Stimulated activated CD4-positive, alpha-beta T cell treated with anti-CD3 and anti-CD28 coated beads, Interleukin-15, amount 100 ng/mL, for 48 hours (primary cell): ENCODE data around the gene HIBADH.

Experiments
- DNase-seq, 2 donors: peaks; one replicate each; pipeline ENCODE4 v3.0.0-alpha.2; 2020; ENCODE audit warnings: low read depth in 2 of 2

The HIBADH gene

DNA sequence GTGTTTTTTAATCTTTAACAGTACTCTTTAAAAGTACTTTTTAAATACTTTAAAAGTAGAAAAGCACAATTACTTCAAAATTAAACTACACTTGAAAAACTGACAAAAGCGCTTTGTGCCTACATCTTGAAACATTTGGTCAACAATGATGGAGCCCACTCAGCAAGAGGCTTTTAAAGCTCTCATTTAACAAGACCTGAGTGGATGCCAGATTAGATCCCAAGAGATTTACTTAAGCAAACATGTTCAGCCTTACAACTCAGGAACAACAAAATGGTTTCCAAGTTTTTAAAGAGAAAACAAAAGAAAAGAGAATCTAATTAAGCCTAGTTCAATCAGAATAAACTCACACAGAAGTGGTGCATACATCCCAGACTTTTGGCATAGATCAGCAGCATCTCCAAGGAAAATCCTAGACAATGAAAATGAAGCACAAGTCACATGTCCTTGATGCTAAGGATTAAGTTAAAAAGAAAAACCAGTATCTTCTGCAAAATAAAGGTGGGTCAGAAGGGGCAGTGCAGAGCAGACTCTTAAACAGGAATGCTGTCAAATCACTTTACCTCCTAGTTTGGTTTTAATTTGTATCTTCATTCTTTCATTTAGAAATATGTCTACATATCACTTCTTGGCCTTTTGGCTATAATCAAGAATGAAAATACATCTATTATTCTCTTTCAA, 26.2 kb downstream of the HIBADH start:
- no peak for DNase-seq

DNA sequence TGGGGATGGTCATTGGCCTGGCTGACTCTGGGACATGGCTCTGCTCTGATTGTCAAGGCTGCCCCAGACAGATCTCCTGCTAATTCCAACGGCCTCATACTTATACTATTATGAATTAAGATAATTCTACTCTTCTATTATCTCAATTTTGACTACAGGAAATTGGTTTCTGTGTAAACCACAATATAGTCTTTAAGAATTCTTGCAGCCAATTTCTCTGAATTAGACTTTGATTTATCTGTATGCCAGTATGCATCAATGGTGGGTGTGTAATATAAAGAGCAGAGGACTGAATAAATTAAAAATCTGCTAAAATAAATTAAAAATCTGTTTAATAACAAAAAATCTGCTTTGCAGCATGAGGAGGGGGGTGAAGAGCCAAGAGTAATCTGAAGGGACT, 27.0 kb downstream of the HIBADH start:
- DNase-seq = no peak

DNA sequence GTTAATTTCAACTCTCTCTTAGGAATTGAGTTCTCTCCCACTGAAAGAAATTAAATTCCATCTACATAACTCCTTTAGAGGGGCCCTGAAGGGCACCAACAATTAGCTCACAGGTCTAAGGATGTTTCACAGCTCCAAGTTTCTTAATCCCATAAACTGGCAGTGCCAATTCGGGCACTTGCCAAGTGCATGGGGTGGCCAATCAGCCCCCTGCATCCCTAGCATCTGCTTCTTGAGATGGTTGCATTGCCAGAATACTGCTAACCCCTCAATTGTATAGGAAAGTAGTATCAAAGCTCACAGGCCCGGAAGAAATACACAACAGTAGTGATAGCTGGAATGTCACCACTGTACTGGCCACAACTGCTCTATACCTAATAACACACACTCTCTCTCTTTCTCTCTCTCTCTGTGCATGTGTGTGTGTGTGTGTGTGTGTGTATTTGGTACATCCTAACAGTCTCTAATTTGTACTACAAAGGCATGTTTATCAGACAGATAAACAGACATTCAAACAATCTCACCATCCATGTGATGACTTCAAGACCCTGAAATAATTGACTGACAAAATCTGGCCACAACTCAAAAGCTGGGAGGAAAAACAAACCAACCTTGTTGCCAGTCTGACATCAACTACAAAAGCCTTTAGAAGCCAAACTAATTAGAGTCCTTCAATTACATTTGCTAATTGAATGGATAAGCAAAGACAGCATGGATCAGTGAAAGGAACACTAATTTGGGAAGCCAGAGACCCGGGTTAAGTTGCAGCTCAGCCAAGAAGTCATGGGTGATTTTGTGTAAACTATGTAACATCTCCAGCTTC, 27.8 kb downstream of the HIBADH start:
- DNase-seq = no peak

DNA sequence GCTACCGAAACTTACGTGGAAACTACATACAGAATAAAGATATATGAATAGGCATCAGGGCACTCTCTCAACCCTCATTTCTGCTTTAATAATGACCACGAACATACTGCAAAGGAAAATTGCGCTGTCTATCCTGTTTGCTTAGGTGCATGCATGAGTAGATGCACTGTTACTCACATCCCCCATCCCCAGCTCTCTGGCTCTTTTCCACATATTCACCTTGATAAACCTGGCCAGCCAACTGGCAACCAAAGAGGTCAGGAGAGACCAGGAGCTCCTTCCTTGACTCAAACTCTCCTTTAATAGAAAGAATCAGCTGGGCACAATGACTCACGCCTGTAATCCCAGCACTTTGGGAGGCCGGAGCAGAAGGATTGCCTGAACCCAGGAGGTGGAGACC, 29.6 kb downstream of the HIBADH start:
- no peak for DNase-seq

DNA sequence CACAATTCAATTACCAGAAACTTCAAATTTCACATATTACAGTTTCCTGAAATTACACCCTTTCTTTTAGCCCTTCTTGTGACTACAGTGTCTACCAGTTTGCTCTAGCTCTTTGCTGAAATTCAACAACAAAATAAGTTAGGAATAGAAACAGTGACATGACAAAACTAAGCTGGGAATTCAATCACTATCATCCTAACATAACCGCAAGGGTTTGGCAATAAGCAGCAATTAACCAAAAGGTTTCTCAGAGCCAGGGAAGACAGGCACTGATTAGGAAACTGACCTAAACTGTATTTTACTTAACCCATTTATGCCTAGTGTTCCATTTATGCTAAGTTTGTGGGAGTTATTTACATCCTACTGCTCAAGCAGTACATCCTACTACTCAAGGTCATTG, 31.3 kb downstream of the HIBADH start:
- no peak for DNase-seq

DNA sequence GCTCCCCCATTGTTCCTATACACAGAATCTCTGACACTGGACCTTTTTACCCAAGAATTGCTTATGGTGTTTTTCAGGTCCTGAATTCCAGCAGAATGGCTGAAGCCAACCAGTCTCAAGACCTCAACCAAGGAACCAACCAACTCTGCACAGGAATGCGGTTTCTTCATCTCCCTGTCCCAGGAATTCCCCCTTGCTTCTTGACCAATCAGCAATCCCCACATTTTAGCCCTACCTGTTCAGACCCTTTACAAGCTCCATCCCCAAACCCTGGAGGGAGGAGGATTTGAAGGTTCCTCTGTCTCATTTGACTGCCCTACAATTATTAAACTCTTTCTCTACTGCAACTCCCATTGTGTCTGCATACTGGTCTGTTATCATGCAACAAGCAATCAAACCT, 35.5 kb downstream of the HIBADH start:
- DNase-seq = no peak

DNA sequence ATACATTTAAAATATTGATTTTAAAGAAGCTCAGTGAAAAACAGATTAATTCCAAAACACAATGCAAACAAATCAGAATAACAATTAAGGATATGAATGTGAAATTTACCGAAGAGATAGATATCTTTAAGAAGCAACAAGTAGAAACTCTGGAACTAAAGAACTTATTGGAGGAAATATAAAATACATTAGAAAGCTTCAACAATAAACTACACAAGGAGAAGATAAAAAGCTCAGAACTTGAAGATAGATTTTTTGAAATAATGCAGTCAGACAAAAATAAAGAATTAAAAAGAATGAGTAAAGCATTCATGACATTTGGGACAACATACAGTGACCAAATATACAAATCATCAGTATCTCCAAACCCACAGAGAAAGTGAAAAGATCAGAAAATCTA, 43.2 kb downstream of the HIBADH start:
- no peak for DNase-seq

DNA sequence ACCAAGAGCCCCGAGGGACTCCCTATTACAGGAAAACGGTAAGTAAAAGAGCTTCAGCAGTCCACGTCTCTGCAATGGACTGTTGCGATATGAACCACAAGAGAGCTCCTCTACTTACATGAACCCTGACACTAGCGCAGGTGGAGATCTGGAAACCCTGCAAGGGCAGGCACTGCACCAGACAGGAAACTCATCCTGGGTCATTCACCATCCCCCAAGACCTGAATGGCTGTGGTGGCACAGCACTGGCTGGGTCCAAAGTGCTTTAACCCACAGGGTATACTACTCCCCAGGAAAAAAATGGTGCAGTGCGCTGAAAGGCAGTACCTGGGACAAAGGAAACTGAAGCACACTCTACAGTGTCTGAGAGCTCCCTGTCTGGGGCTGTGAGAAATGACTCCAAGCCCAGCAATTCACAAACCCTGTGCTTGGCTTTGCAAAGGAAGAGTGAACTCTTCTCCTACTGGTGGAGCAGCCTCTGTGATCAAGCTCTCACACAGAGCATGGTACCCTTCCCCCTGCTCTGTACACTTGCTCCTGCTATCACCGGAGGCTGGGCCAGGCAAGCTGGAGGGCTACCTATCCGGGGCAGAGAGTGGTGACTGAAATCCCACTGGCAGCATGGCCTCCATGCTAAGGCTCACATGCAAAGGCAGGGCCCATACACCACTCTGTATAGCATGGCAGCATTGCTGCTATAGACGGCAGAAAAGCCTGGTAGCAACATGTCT, 44.9 kb downstream of the HIBADH start:
- DNase-seq = no peak

DNA sequence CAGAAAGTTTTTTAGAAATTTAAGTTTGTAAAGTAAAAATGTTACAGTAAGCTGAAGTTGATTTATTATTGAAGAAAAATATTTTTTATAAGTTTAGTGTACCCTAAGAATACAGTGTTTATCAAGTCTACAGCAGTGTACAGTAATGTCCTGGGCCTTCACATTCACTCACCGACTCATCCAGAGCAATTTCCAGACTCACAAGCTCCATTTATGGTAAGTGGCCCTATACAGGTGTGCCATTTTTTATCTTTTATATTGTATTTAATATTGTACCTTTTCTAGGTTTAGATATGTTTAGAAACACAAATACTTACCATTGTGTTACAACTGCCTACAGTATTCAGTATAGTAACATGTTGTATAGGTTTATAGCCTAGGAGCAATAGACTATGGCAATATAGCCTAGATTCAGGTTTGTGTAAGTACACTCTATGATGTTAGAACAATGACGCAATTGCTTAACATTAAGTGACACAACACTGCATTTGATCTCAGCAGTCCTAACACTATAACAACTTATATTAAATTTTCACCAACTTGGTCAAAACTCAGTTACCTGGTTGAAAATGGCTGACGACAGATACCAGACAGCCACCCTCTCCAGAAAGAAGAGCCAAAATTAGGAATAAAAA, 45.7 kb downstream of the HIBADH start:
- DNase-seq = no peak

DNA sequence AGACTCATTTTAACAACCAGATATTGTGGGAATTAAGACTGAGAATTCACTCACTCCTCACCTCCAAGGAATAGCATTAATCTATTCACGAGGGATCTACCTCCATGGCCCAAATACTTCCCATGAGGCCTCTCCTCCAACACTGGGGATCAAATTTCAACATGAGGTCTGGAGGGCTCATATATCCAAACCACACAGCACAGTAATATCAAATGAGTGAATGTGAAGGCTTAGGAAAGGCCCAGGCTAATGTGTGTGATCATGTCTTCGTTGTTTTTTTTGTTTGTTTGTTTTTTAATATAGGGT, 46.5 kb downstream of the HIBADH start:
- no peak for DNase-seq

DNA sequence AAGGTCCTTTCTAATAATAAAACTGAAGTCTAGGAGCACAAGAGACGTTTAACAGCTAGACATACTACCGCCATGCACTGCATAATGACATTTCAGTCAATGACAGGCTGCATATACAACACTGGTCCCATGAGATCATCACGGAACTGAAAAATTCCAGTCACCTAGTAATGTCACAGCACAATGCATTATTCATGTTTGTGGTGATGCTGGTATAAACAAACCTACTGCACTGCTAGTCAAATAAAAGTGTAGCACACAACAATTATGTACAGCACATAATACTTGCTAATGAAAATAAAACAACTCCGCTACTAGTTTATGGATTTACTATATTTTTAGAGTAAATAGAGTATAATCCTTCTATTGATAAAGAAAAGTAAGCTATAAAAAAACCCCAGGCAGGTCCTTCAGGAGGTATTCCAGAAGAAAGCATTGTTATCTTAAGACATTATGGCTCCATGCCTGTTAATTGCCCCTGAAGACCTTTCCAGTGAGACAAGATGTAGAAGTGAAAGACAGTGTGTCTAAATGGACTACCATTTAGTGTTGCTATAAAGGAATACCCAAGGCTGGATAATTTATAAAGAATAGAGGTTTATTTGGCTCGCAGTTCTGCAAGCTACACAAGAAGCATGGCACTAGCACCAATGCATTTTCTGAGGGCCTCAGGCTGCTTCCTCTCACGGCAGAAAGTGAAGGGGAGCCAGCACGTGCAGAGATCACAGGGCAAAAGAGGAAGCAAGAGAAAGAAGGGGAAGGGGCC, 47.1 kb downstream of the HIBADH start:
- no peak for DNase-seq

DNA sequence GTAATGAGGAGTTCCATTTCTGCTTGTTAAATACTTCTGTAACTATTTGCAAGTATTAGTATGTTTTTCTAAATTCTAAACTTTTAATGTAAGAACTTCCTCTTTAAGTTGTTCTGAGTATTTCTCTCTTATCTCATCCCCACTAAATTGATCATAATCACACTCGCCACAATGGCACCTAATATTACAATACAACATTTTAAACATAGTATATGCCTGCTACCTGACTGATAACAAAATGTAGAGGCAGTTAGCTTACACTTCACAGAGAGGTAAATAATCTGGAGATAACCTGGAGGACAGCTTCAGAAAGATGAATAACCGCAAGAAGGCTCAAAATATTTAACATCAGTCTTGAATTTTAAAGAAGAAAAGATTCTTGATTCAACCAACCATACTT, 48.6 kb downstream of the HIBADH start:
- no peak for DNase-seq

DNA sequence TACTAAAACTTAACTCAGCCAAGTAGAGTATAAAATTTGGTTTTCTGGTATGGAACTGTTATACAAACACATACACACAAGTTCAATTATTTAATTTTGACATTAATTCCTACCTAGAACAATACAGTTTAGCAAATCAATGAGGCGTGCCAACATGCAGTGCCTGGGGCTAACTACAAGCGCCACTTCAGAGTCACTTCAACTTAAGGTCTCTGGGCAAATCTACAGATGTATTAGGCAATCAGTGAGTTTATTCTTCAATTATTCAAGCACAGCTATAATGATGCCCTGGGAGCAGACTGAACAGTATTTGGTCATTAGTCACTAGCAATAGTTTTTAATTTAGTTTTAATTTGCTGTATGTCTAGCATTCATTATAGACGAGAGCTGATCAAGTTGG, 51.6 kb downstream of the HIBADH start:
- no peak for DNase-seq

DNA sequence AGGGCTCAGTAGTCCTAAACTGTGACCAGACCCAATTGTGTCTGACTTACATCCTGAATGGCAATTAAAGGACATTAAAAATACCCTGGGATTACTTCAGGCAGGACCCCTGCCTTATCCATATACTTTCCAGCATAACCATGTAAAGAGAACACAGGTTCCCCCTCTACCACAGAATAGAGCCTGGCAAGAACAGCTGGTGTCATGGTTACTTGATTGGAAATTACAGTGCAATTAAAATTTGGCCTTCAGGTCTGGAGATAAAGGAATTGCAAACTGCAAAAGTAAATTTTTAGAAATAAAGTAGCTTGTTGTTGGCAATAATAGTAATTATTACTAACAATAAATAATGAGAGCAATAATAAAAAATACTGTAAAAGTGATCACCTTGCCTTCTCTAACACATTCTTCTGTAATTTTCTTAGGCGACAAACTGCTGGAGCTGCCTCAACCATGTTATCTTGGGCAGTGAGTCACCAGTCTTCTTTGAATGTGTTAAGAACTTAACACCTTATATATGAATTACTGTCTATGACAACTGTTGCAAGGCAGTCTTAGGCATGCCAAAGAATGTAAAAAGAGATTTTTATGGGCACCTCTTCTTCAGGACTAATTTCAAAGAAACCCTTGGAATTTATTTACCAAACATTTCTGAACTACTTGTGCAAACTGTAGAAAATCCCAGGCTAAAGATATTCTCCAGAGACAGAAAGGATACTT, 53.7 kb downstream of the HIBADH start:
- DNase-seq = no peak

DNA sequence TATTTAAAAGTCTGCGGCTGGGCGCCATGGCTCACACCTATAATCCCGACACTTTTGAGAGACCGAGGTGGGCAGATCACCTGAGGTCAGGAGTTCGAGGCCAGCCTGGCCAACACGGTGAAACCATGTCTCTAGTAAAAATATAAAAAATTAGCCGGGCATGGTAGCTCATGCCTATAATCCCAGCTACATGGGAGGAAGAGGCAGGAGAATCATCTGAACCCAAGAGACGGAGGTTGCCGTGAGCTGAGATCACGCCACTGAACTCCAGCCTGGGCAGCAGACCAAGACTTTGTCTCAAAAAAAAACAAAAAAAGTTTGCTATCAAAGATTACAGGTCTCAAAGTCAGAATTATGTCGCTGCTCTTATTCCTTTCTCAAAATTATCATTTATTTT, 55.5 kb downstream of the HIBADH start:
- no peak for DNase-seq

DNA sequence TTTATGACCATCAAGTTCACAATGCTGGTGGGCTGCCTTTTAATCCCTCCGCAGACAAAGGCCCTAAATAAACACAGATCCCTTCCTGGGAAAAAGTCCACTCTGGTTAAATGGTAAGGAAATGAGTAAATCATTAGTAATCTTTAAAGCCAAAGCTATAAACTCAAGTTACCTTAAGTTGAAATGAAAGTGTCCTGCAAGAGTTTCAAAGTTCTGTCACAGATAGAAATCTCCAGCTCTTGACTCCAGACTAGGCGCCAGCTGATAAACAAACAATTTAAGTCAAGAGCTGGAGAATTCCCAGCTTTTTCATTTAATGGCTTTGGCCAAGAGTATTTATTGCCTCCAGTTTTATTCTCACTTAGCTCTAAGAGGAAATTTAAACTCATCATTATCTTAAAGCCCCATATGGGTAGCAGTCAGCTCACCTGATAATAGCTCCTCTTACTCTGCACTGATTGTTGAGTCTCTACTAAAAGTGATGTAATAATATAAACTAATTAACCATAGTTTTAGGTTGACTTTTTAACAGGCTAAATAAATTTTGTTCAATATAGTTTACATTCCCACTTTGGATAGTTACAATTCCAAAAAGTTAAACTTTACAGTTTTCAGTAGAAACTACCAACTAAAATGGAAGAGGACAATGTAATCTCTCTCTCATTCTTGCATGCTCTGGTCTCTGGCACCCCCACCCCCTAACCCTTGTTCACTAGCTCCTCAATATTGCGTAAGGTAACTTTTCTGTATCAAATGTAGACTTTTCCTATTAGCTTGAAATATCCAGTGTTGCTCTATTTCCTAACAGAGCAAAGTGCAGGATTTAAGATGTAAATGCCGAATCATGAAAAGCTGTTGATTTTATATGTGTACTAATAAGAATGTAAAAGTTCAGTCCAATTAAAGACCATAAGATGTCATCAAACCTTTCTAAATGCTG, 56.1 kb downstream of the HIBADH start:
- no peak for DNase-seq

DNA sequence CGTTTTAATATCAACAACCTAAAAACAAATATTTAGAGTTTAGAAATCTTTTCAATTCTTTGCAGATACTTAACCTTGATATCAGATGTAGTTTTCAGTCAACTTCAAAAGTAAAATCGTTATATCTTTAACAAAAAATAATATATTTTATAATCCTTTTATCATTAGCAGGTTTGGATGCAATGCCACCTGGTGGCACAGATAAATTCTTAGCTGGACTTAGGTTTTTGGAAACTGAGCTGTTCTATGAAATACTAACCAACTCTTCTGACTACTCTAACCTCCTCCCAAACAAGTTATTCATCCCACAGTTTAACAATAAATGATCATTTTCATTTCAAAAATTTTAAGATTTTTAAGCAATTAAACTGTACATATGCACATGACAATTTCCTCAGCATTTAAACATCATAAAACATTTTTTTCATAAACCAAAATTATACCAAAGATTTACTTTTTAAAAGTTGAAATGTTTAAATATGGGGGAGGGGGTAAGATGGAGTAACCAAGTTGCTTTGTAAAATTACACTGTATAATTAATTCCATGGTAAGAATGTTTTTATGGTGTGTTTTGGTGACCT, 56.9 kb downstream of the HIBADH start:
- no peak for DNase-seq

DNA sequence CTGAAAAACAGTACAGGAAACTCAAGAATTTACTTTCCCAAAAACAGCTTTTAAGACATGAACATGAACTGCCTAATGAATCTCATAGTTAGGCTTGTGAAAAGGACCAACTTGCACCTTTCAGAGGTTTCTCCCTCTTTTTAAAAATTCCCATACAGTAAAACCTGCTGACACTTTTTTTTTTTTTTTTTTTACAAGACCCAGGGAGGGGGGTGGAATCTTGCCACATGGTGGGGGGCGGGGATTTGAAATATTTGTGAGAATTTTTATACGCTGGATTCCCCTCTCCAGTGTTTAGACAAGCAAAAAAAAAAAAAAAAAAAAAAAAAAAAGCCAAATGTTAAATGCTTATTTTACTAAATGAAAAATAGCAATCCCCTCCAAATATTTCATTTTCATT, 57.4 kb downstream of the HIBADH start:
- DNase-seq = no peak

DNA sequence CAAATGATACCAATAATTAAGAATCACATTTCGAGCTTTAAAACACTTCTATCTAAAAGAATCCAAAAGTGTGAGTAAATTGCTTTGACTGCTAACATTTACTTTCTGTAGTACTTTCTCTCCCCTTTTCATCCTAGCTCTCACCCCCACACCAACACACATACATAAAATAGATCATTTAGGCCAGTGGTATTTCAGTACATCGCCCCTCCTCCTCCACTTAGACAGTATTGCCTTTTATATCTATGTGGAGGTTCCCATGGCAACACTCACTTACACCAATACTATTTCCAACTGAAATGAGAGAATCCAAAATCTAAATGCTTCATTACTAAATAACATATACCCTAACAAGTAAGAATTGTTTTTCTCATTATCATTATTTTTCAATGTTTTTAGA, 58.9 kb downstream of the HIBADH start:
- DNase-seq = no peak

DNA sequence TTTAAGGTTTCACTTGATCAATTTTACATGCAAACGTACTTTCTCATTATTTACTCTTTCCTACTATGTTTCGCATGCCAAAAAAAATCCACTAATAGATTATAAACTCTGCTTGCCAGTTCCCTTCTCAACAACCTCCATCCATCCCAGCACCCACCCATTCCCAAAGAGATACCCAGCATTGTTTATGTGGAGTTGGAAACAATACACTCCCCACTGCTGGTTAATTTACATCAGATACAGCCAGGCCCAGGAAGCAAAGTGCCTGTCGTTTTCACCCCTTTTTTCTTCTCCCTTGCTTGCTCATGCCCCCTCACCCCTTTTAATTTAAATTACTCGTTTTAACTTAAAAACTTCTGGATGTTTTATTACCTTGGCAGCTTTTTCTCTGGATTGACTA, 59.9 kb downstream of the HIBADH start:
- no peak for DNase-seq
